Measurements from ENCODE around the gene ENDOU.
"Not testable (repeated sequence)": the region's sequence is repeated elsewhere in the genome, so short reads cannot be mapped to it uniquely, and the experiment has no call there.

ENDOU gene

GRCh38 chr12:47698631-47699030 is 26.7 kb downstream of the ENDOU start:
- TF ChIP-seq CTCF (IDR thresholded peaks at IDR 0.05; ENCODE audit: low read depth, low read length, missing control alignments), result no peak
- no peak overlapping the region for H3K4me3 ChIP-seq (replicated peaks; ENCODE audit: low read depth, low read length)
- no peak for DNase-seq (ENCODE audit: extremely low read depth, low read depth)

GRCh38 chr12:47698055-47698454 is 27.2 kb downstream of the ENDOU start:
- no peak overlapping the region for H3K4me3 ChIP-seq (replicated peaks; ENCODE audit: low read depth, low read length)
- TF ChIP-seq CTCF (IDR thresholded peaks at IDR 0.05; ENCODE audit: low read depth, low read length, missing control alignments), result no peak
- DNase-seq (ENCODE audit: extremely low read depth, low read depth), result no peak

GRCh38 chr12:47689215-47689614 is 36.1 kb downstream of the ENDOU start:
- no peak overlapping the region for H3K4me3 ChIP-seq (replicated peaks; ENCODE audit: low read depth, low read length)
- no peak for TF ChIP-seq CTCF (IDR thresholded peaks at IDR 0.05; ENCODE audit: low read depth, low read length, missing control alignments)
- DNase-seq (ENCODE audit: extremely low read depth, low read depth), result no peak

DNA sequence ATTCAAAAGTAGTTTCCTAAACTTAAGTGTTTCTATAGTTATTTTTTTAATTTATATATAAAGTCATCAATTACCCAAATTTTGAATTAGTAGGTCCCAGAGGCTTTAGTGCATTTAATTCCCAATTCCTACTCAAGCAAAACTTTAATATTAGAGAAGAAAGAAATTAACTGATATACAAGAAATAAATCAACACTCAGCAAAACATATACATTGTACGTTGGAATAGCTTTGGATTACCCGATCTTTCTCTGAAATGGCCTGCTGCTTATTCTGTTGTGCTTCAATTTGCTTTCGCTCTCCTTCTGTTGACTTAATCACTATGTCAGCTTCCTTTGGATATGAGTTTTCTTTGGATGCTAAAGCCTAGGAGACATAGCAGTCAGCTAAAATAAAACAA is 37.7 kb downstream of the ENDOU start:
- H3K4me3 ChIP-seq (replicated peaks; ENCODE audit: low read depth, low read length), result no peak overlapping the region
- no peak for TF ChIP-seq CTCF (IDR thresholded peaks at IDR 0.05; ENCODE audit: low read depth, low read length, missing control alignments)
- DNase-seq (ENCODE audit: extremely low read depth, low read depth), result no peak

- H3K4me3 ChIP-seq (replicated peaks; ENCODE audit: low read depth, low read length), result no peak overlapping the region
- TF ChIP-seq CTCF (IDR thresholded peaks at IDR 0.05; ENCODE audit: low read depth, low read length, missing control alignments), result peak; percentile 63
- peak; percentile 25 for DNase-seq (ENCODE audit: extremely low read depth, low read depth)
Measured at GRCh38 chr12:47686645-47687240, 38.5 kb downstream of the ENDOU start.

- TF ChIP-seq CTCF (IDR thresholded peaks at IDR 0.05; ENCODE audit: low read depth, low read length, missing control alignments), result no peak
- DNase-seq (ENCODE audit: extremely low read depth, low read depth), result no peak
- H3K4me3 ChIP-seq (replicated peaks; ENCODE audit: low read depth, low read length), result no peak overlapping the region
Measured at GRCh38 chr12:47679785-47680184, 45.5 kb downstream of the ENDOU start.

GRCh38 chr12:47672068-47672467 is 53.2 kb downstream of the ENDOU start:
- no peak for TF ChIP-seq CTCF (IDR thresholded peaks at IDR 0.05; ENCODE audit: low read depth, low read length, missing control alignments)
- no peak overlapping the region for H3K4me3 ChIP-seq (replicated peaks; ENCODE audit: low read depth, low read length)
- no peak for DNase-seq (ENCODE audit: extremely low read depth, low read depth)

DNA sequence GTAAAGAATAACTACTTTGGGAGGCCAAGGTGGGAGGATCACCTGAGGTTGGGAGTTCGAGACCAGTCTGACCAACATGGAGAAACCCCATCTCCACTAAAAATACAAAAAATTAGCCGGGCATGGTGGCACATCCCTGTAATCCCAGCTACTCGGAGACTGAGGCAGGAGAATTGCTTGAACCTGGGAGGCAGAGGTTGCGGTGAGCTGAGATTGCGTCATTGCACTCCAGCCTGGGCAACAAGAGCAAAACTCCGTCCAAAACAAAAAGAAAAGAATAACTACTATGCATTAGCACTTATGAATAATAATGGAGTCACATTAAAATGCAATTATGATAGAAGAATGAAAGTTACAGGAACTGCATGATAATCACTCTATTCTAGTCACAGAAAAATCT is 57.4 kb downstream of the ENDOU start:
- not testable (repeated sequence) for DNase-seq (ENCODE audit: extremely low read depth, low read depth); H3K4me3 ChIP-seq (replicated peaks; ENCODE audit: low read depth, low read length)
